SK-MEL-5 (cell line): ENCODE measurements around the gene CST7. TPM values are rescaled to one million over a fixed set of nuclear protein-coding genes. Genes with fewer than 3 reads are reported as not detected.

ENCODE experiments used
- DNase-seq: peaks from one replicate; pipeline ENCODE4 v3.0.0-alpha.2; 2016; ENCODE audit warnings: low read depth, low spot score
- in situ Hi-C: cut with HindIII; loops from 2 replicates; pipeline ENCODE4 v1.10.0; 2016; ENCODE audit warnings: low sequenced_read_pairs, high pct_unique_total_duplicates, low pct_unique_long_range_greater_than_20kb
- total RNA-seq: library from RNA; depleted of rRNA; stranded (reverse); fragments of >200 nt; shearing (Covaris generic); gene quantifications from 2 replicates; pipeline ENCODE4 v1.2.3, GENCODE V29; 2014

CST7 gene
- total RNA-seq, 1 experiment from 2014 or later = 0.29 TPM

DNA sequence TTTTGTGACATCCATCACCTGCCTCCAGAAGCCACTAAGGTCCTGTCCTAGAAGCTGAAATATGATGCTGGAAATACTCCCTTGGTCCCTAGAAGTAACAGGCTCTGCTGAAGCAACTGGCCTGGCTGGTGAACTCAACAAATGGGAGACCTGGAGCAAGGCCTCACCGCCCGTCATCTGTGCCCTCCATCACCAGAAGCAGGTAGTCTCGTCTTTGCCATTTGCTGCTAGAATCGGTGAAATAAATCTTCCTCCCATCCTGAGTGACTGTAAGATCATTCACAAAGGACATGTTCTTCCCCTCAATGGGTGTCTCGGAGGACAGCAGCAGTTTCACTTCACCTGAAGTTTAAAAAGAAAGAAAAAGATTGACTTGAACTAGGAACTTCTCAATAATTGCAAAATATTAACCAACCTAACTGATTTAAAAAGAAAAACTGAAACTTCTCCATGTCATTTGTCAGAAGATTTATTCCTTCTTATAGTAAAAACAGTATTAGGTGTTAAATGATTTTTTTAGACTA lies 21.0 kb downstream of the CST7 start:
- in situ Hi-C loops = no loop called here
- DNase-seq = no peak

DNA sequence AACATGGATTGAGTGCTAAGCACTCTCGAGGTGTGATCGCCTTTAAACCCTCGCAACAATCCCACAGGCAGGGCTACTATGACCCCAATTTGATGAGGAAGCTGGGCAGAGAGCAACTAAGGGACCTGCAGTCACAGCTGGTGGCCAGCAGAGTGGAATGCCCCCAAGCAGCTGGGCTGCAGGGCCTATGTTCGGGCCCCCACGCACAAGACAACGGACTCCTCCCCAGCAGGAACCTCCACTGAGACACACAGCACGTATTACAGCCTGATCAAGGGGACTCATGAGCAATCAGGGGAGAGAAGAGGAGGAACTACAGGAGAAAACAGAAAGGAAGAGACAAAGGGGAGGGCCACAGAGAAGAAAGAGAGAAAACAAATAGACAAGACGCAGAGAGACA lies 21.7 kb downstream of the CST7 start:
- in situ Hi-C loops = no loop called here
- DNase-seq = no peak

DNA sequence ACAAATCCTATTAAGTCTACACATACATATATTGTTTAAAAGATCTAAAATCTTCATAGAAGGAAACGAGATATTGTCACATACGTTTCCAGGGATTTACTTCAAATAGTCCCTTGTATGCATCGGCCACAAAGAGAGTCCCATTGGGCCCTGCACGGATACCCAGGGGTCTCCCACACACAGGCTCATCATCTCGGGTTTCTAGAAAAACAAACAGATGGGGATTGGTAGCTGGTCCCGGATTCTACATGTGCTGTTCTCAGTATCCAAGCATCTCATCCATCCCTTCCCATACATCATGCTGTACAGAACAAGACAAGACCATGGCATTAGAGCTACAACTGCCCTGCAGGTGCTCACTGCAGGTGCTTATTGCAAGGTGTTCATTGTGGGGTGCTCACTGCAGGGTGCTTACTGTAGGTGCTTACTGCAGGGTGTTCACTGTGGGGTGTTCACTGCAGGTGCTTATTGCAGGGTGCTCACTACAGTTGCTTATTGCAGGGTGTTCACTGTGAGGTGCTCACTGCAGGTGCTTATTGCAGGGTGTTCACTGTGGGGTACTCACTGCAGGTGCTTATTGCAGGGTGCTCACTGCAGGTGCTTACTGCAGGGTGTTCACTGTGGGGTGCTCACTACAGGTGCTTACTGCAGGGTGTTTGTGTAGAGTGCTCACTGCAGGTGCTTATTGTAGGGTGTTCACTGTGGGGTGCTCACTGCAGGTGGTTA lies 22.5 kb downstream of the CST7 start:
- in situ Hi-C loops = no loop called here
- DNase-seq = no peak

DNA sequence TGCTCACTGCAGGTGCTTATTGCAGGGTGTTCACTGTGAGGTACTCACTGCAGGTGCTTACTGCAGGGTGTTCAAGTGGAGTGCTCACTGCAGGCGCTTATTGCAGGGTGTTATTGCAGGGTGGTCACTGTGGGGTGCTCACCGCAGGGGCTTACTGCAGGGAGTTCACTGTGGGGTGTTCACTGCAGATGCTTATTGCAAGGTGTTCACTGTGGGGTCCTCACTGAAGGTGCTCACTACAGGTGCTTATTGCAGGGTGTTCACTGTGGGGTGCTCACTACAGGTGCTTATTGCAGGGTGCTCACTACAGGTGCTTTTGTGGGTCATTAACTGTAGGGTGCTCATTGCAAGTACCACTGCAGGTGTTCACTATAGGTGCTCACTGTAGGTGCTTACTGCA lies 23.3 kb downstream of the CST7 start:
- in situ Hi-C loops = no loop called here
- no peak for DNase-seq

DNA sequence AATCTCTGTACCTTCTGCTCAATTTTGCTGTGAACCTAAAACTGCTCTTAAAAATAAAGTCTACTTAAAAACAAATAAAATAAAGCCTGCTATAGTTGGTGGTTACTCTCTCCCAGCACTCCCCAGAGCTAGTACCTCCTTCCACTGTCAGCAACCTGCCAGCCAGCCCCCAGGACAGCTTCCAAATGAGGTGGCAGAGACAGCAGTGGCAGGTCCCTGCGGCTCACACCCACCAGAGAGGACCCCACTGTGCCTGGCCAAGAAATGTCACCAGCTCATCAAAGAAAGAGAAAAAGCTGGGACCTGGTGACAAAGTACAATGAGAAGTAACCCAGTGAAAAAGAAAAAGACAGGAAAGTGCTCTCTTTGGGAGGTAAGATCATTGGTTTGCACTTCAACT lies 28.3 kb downstream of the CST7 start:
- in situ Hi-C loops = no loop called here
- DNase-seq = no peak

DNA sequence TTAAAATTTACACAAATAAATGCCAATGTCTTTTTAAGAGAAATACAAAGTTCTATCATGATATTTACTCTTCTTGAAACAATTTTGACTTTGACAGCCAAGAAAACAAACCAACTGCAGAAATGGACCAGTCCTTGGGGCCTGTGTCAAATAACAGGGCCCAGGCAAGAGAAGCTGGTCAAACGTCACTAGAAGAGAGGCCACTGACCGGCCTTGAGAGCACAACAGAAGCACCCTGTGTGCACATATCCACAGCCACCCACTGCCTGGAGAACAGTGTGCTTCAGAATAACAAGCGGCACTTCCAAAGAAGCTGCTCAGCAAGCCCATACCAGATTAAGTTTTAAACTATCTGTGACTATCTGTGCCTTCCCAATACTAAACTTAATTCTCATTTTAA lies 28.7 kb downstream of the CST7 start:
- in situ Hi-C loops = no loop called here
- DNase-seq = no peak

DNA sequence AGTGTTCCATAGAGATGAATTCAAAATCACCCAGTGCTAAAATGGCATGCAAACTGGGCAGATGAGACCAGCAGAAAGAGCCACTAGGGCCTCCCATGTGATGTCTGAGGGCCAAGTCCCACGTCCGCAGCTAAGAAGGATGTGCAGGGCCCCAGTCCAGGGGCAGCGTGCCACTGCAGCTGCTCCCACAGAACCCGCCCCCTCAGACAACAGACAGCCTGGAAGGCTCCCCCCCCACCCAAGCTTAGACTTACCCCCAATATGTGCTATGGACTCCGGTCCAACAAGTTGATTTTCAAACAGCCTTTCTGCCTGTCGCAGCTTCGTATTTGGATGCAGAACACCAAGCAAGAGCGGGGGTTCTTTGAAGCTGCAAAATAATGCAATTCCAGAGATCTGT lies 29.4 kb downstream of the CST7 start:
- in situ Hi-C loops = no loop called here
- no peak for DNase-seq

DNA sequence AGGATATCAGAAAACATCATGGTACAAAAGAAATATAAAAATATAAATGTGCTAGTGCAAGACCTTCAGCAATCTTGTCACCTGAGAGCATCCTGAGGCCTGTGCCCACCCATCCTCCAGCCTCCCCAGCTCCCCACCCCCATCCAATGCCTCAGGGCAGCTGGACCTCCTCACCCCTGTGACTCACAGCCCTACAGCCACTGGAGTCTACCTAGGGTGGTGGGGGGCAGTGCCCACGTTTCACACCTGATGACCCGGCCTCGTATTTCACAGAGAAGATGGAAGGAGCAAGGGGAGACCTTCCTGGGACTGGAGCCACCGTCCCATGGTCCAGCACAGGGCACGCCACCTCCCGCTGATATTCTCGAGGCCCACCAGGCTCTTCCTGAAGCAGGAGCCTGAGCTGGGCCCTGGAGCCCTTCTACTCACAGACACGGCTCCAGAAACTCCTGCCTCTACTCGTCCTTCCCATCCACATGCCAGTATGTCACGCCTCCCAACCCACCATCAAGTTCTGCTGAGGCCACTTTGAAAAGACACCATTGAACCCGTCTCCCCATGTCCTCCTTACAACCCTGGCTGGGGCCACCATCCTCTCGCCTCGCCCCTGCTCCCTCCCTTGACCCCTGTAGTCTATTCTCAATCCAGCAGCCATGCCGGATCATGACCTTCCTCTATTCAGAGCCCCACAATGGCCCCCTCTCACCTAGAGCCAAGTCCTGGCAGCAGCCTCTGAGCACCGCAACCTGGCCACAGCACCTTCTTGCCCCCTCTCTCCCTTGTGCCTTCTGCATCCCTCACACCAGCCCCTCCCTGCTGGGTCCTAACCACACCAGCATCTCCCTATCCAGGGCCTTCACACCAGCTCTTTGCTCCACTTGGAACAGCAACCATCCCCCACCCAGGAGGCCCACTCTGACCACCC lies 30.2 kb downstream of the CST7 start:
- in situ Hi-C loops = no loop called here

DNA sequence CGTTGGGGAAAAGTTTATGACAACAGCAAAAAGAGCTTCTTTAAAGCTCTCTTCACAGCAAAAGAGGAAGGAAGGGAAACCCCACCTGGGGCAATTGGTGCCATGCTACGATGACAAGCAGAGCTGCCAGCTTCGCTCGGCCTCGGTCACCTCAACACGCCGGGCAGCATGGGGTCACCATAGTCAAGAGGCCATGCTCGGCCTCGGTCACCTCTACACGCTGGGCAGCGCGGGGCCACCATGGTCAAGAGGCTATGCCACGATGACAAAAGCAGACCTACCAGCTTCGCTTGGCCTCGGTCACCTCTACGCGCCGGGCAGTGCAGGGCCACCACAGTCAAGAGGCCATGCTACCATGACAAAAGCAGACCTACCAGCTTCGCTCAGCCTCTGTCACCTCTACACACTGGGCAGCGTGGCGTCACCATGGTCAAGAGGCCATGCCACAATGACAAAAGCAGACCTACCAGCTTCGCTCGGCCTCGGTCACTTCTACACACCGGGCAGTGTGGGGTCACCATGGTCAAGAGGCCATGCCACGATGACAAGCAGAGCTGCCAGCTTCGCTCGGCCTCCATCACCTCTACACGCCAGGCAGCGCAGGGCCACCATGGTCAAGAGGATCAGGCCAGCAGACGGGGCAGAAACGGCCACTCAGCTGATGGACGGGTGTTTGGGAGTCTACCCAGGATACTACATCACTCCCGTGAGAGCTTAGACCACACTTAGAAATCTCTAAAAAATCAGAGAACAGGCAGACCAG lies 31.4 kb downstream of the CST7 start:
- in situ Hi-C loops = no loop called here
- DNase-seq = no peak

More for the DNA sequence above, 30.2 kb downstream of the CST7 start:
- no peak for DNase-seq

DNA sequence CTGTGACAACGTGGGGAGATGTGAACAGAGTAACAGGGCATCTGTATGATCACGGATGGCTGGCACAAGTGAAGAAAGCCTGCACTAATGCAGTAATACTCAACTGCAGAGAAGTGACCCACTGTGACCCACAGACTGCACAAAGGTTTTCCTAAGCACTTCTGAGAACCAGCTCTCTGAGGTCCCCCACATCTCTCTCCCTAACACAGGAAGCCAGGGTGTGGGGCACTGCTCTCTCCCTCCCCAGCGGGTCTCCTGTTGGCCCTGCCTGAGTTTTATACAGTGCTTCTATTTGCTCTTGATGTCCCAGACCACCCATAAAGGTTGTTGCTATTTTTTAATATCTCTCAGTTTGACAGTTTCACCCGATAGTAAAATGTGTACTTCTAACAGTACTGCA lies 32.2 kb downstream of the CST7 start:
- in situ Hi-C loops = no loop called here

DNA sequence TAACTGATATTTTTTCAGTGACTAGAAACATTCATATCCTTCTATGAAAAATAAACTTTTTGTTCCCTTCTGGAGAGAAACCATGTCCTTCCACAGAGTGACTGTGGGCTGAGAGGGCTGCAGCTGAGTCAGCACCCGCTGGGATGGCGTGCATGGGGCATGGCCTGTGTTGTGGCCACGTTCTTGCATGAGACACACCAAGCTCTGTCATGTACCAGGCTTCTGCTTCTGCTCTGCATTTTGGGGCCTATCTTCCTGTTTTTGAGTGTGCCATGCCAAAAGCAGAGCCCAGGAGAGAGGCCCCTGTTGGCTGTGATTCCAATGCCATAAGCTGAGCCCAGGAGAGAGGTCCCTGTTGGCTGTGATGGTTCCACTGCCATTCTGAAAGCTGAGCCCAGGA lies 32.7 kb downstream of the CST7 start:
- DNase-seq = no peak
- in situ Hi-C loops = no loop called here

More for the DNA sequence above, 32.2 kb downstream of the CST7 start:
- no peak for DNase-seq

DNA sequence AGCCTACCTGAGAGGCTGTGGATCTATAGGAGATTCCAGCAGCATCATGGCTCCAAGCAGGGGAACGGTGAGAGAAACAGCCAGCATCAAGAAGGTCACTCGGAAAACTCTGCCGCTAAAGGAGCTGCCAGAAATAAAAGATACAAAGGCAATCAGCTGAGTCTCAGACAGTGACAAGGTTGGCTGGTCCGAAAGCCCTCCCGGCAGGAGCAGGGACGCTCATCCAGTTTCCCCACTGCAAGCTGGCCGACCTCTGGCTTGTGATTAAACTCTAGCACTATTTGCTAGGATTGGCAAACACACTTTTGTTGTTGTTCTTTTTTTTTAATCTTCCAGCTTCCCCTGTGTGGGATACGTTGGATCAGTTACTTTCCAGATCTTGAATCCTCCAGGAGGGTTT lies 34.8 kb downstream of the CST7 start:
- in situ Hi-C loops = no loop called here
- DNase-seq = no peak

DNA sequence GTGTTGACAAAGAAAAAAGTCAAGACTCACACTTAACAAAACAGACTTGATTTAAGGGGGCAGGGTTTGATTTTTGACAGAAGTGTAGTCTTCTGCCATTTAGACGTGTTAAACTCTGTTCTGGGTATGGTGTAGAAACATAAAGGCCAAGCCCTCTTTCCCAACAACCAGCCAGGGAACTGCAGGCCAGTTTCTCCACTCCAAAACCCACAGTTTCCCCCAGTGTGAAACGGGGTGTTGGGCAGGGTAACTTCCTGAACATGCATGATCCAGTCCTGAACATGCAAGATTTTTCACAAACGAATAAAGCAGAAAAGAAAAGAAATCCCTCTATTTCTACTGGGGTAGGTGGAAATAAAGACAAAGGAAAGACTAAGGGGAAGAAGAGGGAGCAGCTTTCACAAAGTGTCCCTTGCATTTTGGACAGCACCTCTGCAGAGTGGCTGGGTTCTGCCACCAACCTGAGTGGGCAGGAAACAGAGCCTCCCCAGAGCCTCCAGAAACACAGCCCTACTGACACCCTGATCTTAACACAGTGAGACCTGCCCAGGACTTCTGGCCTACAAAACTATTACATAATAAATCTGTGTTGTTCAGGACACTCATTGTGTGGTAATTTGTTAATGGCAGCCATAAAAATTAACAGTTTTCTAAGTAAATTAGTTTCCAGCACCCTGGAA lies 36.0 kb downstream of the CST7 start:
- DNase-seq = no peak
- in situ Hi-C loops = no loop called here

DNA sequence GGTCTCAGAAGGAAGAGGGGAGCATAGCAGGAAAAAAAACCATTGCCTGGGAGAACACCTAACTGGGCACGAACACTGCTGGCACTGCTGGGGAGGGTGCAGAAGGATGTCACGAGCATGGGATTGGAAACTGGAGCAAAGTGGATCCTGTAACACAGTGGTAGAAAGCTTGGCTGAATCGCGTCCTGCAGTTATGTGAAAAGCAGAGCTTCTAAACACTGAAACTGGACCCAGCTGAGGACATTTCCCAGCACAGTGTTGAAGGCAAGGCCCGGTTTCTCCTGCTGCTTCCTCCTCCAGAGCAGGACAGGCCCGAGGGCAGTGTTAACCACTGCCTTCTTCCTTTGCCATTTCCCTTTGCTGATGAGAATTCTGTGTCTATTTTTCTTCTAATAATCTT lies 36.7 kb downstream of the CST7 start:
- in situ Hi-C loops = no loop called here
- DNase-seq = no peak

DNA sequence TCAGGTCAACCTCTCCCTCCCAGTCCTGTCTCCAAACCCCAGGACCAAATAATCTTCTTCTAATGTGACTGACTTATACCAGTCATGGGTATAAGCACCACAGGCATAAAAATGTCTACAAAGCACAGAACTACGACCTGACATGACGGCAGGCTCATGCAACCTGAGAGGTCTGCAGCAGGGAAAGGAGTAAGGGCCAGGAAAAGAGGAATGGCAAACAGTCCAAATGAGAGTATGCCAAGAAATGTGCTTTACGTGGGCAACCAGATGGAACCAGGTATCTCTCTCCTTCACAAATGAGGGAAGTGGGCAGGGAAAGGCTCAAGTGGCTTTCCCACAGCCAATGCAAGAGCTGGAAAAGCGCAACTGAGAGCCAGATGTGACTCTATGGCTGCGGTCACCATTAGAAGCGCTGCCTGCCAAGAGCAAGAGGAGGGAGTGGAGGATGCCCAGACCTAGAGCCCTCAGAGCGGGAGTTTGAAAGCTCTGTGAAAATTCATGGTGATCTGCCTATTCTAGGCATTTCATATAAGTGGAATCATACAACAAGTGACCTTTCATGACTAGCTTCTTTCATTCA lies 37.5 kb downstream of the CST7 start:
- in situ Hi-C loops = no loop called here
- DNase-seq = no peak

DNA sequence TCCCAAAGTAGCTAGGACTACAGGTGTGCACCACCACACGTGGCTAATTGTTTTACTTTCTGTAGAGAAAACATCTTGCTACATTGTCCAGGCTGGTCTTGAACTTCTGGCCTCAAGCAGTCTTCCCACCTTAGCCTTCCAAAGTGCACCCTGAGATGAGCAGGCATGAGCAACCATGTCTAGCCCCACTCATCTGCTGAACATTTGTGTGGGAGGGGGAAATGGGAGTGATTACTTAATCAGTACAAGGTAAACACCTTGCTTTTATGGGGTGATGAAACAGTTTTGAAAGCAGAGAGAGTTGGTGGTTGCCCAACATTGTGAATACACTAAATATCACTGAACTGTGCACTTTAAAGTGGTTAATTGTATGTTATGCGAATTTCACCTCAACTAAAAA lies 38.2 kb downstream of the CST7 start:
- no peak for DNase-seq
- in situ Hi-C loops = no loop called here
